GM23338 (cell line): ENCODE measurements around the gene EDN2.

ENCODE experiments used
- CREB1 ChIP-seq: fragments of 250-450 bp; sonication (Bioruptor Pico); IDR thresholded peaks from 2 replicates; pipeline ENCODE4 v1.5.0; 2020; ENCODE audit warnings: low read depth, mild to moderate bottlenecking, moderate library complexity
- EZH2 ChIP-seq: fragments of 200-600 bp; sonication (generic); IDR thresholded peaks from one replicate; pipeline ENCODE4 v1.8.0; 2017; ENCODE audit warnings: antibody characterized with exemption, mild to moderate bottlenecking, low read depth; ENCODE audit not compliant: unreplicated experiment
- EZH2phosphoT487 ChIP-seq: fragments of 200-600 bp; sonication (generic); IDR thresholded peaks from one replicate; pipeline ENCODE4 v1.8.1; 2018; ENCODE audit warnings: antibody characterized with exemption; ENCODE audit not compliant: unreplicated experiment
- JUNB ChIP-seq: IDR thresholded peaks from one replicate; pipeline ENCODE4 v1.6.1; 2016; ENCODE audit warnings: antibody characterized with exemption; ENCODE audit not compliant: unreplicated experiment
- NANOG ChIP-seq: IDR thresholded peaks from 2 replicates; pipeline ENCODE4 v1.6.1; 2016; ENCODE audit warnings: antibody characterized with exemption, borderline replicate concordance
- POLR2AphosphoS5 ChIP-seq: IDR thresholded peaks from 2 replicates; pipeline ENCODE4 v1.6.1; 2016; ENCODE audit warnings: antibody characterized with exemption, low read depth
- STAT1 ChIP-seq: IDR thresholded peaks from one replicate; pipeline ENCODE4 v1.6.1; 2016; ENCODE audit warnings: antibody characterized with exemption; ENCODE audit not compliant: unreplicated experiment
- ZNF331 ChIP-seq: fragments of 250-450 bp; sonication (Bioruptor Pico); IDR thresholded peaks from 2 replicates; pipeline ENCODE4 v1.5.0; 2020; ENCODE audit warnings: low read depth, mild to moderate bottlenecking, moderate library complexity
- TF ChIP-seq, protein P1 (sequence below), 2 experiments: fragments of 200-600 bp in 1 of 2; sonication (generic) in 1 of 2; conservative IDR thresholded peaks; 2 replicates each; pipeline versions ENCODE4 v1.5.1 to v1.6.1; 2016 to 2017; ENCODE audit warnings: antibody characterized with exemption in 2 of 2, low read depth in 2 of 2, mild to moderate bottlenecking in 2 of 2, moderate library complexity in 1 of 2
- TF ChIP-seq, protein P2 (sequence below): IDR thresholded peaks from 2 replicates; pipeline ENCODE4 v1.6.1; 2016; ENCODE audit warnings: antibody characterized with exemption
- TF ChIP-seq, protein P3 (sequence below): IDR thresholded peaks from one replicate; pipeline ENCODE4 v1.6.1; 2018; ENCODE audit warnings: antibody characterized with exemption; ENCODE audit not compliant: unreplicated experiment

DNA sequence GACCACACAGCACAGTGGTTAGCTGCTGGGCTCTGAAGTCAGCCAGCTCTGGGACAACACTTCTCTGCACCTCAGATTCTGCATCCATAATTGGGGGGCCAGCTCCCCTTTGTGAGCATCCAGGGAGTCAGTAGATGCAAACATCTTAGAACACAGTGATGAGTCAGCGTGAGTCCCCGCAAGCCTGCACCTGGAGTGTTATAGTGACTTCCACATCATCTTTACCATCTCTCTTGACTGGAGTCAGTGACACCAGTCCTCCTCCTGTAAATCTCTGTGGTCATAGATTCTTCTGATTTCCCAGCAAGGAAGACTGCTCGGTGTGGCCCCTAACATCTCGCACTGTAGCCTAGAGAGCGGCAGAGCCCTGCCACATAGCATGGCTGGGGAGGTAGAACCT lies 13.9 kb upstream of the EDN2 start:
- TF ChIP-seq, protein P1, sequence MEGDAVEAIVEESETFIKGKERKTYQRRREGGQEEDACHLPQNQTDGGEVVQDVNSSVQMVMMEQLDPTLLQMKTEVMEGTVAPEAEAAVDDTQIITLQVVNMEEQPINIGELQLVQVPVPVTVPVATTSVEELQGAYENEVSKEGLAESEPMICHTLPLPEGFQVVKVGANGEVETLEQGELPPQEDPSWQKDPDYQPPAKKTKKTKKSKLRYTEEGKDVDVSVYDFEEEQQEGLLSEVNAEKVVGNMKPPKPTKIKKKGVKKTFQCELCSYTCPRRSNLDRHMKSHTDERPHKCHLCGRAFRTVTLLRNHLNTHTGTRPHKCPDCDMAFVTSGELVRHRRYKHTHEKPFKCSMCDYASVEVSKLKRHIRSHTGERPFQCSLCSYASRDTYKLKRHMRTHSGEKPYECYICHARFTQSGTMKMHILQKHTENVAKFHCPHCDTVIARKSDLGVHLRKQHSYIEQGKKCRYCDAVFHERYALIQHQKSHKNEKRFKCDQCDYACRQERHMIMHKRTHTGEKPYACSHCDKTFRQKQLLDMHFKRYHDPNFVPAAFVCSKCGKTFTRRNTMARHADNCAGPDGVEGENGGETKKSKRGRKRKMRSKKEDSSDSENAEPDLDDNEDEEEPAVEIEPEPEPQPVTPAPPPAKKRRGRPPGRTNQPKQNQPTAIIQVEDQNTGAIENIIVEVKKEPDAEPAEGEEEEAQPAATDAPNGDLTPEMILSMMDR (conservative IDR thresholded peaks at IDR 0.05; ENCODE audit: low read depth in 2 of 2) = no peak
- TF ChIP-seq POLR2AphosphoS5 = no peak
- no peak for TF ChIP-seq NANOG
- TF ChIP-seq, protein P2, sequence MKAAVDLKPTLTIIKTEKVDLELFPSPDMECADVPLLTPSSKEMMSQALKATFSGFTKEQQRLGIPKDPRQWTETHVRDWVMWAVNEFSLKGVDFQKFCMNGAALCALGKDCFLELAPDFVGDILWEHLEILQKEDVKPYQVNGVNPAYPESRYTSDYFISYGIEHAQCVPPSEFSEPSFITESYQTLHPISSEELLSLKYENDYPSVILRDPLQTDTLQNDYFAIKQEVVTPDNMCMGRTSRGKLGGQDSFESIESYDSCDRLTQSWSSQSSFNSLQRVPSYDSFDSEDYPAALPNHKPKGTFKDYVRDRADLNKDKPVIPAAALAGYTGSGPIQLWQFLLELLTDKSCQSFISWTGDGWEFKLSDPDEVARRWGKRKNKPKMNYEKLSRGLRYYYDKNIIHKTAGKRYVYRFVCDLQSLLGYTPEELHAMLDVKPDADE = no peak
- TF ChIP-seq STAT1 = no peak
- no peak for TF ChIP-seq EZH2
- no peak for TF ChIP-seq CREB1 (CRISPR knock-in tag)
- TF ChIP-seq EZH2phosphoT487 = no peak
- no peak for TF ChIP-seq ZNF331 (CRISPR knock-in tag)
- TF ChIP-seq, protein P3, sequence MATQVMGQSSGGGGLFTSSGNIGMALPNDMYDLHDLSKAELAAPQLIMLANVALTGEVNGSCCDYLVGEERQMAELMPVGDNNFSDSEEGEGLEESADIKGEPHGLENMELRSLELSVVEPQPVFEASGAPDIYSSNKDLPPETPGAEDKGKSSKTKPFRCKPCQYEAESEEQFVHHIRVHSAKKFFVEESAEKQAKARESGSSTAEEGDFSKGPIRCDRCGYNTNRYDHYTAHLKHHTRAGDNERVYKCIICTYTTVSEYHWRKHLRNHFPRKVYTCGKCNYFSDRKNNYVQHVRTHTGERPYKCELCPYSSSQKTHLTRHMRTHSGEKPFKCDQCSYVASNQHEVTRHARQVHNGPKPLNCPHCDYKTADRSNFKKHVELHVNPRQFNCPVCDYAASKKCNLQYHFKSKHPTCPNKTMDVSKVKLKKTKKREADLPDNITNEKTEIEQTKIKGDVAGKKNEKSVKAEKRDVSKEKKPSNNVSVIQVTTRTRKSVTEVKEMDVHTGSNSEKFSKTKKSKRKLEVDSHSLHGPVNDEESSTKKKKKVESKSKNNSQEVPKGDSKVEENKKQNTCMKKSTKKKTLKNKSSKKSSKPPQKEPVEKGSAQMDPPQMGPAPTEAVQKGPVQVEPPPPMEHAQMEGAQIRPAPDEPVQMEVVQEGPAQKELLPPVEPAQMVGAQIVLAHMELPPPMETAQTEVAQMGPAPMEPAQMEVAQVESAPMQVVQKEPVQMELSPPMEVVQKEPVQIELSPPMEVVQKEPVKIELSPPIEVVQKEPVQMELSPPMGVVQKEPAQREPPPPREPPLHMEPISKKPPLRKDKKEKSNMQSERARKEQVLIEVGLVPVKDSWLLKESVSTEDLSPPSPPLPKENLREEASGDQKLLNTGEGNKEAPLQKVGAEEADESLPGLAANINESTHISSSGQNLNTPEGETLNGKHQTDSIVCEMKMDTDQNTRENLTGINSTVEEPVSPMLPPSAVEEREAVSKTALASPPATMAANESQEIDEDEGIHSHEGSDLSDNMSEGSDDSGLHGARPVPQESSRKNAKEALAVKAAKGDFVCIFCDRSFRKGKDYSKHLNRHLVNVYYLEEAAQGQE = no peak
- TF ChIP-seq JUNB = no peak
